HG03139 (cell line): ENCODE measurements around the gene TRO.

Experiments used
- ATAC-seq: cut with Tn5 transposase; IDR thresholded peaks from one replicate; pipeline ENCODE4 v1.9.1; 2021; ENCODE audit not compliant: unreplicated experiment

TRO gene, protein sequence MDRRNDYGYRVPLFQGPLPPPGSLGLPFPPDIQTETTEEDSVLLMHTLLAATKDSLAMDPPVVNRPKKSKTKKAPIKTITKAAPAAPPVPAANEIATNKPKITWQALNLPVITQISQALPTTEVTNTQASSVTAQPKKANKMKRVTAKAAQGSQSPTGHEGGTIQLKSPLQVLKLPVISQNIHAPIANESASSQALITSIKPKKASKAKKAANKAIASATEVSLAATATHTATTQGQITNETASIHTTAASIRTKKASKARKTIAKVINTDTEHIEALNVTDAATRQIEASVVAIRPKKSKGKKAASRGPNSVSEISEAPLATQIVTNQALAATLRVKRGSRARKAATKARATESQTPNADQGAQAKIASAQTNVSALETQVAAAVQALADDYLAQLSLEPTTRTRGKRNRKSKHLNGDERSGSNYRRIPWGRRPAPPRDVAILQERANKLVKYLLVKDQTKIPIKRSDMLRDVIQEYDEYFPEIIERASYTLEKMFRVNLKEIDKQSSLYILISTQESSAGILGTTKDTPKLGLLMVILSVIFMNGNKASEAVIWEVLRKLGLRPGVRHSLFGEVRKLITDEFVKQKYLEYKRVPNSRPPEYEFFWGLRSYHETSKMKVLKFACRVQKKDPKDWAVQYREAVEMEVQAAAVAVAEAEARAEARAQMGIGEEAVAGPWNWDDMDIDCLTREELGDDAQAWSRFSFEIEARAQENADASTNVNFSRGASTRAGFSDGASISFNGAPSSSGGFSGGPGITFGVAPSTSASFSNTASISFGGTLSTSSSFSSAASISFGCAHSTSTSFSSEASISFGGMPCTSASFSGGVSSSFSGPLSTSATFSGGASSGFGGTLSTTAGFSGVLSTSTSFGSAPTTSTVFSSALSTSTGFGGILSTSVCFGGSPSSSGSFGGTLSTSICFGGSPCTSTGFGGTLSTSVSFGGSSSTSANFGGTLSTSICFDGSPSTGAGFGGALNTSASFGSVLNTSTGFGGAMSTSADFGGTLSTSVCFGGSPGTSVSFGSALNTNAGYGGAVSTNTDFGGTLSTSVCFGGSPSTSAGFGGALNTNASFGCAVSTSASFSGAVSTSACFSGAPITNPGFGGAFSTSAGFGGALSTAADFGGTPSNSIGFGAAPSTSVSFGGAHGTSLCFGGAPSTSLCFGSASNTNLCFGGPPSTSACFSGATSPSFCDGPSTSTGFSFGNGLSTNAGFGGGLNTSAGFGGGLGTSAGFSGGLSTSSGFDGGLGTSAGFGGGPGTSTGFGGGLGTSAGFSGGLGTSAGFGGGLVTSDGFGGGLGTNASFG (N-terminal part only)

DNA sequence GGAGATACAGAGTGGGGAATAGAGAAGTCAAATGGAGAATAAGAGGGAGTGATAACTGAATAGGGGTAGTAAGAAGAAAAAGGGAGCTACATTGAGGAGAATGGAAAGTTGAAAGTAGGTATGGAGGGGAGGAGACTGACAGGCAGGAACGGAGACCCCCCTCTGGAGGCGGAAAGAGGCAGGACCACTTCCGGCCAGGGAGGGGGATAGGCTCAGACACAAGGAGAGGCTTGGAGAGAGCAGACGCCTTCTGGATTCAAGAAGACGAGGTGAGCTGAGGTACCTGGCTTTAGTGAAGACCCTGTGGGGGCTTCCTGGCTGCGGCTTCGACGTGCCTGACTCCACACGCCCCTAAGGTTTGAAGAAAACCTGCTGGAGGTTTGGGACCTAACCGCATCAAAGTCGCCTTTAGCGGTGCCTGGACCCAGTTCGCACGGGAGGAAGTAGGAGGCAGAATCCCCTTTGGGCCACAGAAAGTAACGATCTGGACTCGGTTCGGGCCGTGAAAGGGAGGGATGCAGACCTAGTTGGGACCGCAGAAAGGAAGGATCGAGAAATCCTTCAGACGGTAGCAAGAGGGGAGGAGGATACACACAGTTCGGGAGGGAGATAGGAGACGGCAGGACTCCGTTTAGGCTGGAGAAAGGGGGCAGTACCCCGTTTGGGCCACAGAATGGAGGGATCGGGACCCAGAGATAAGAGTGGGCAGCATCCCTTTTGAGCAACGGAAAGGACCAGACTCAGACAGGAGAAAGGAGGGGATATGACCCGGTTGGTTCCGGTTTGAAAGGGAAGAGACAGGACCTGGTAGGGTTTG lies at the start of gene TRO:
TSS of gene TRO (plus strand) at position 215 of the 817 bp plus-strand sequence. CDS start 1,423 bp downstream, outside the sequence.
- ATAC-seq, result no peak

DNA sequence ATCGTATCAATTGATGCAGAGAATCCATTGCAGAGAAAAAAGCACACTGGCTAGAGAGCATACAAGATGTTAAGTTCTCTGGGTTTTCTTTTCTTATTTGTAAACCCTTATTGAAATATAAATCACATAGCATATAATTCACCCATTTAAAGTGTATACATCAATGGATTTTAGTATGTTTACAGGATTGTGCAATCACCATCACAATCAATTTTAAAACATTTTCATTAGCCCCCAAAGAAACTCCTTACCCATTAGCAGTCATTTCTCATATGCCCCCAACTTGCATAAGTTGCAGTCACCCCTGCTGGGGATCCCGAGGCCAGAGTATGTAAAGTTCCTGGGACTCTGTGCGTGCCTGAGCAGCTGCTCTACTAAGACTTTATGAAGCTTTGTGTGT lies 34.9 kb upstream of the TRO start:
- no peak for ATAC-seq

DNA sequence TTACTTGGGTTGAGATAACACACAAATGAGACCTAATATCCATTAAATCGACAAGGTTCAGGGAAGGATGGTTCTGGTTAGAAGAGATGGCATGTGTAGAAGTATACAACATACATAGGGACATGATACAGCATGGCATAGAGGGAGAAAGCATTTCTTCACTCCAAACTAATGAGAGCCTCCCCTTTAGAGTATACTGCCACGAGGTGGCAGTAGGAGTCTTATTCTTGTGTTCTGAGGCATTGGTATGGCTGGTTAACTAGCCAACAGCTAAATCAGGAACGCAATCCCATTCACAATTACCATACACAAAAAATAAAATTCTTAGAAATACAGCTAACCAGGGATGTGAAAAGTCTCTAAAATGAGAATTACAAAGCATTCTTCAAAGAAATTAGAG lies 29.1 kb upstream of the TRO start:
- no peak for ATAC-seq

DNA sequence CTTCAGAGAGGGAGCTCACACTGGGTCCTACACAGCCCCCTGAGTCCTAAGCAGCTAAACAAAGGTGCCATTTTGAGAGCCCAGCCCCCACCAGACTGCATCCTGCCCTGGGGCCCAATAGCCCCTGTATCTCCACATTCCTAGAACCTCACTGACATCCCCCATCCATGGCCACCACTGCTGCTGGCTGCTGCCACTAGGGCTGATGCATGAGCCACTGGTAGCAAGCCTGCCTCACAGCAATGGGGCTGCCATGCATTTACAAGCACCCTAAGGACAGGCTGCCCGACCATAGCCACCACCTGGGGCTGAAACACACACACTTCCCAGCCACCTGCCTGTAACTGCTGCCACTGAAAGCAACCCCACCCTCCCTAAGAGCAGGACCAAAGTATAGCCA lies 26.5 kb upstream of the TRO start:
- ATAC-seq, result no peak

DNA sequence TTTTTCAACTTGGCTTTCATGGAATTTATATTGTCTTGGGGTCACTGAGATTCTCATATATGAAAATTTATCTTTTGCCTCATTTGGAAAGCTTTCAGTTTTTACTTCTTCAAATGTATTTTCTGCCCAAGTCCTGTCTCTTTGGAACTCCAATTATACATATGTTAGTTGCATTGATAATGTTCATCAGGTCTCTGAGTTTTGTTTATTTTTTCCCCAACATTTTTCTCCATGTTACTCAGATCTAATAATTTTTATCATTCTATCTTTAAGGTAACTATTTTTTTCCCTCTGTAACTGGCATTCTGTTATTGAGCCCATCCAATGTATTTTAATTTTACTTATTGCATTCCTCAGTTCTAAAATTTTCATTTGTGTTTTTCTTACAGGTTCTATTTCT lies 10.7 kb upstream of the TRO start:
- no peak for ATAC-seq

DNA sequence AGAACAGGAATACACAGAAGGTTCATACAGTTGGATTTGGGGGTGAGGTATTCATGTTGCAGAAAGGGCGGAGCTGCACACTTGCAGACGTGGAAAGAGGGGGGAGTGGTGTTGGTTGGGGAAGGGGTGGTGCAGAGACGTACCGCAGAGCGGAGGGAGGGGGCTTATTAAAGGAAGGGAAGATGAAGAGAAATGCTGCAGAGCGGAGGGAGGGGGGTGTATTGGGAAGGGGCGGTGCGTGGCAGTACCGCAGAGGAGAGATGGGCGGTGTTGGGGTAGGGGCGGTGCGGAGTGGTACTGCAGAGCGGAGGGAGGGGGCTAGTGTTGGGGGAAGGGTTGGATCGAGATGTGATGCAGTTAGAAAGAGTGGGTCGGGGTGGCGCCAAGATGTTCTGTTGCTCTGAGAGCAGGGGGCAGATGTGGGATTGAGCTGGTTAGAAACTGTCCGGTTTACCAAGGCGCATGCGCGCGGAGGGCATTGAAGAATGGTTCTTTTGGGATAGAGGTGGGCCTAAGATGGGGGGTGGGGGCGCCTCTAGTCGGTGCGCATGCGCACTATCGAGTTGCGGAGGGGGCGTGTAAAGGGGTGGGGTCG lies 900 bp downstream of the TRO start:
- no peak for ATAC-seq

DNA sequence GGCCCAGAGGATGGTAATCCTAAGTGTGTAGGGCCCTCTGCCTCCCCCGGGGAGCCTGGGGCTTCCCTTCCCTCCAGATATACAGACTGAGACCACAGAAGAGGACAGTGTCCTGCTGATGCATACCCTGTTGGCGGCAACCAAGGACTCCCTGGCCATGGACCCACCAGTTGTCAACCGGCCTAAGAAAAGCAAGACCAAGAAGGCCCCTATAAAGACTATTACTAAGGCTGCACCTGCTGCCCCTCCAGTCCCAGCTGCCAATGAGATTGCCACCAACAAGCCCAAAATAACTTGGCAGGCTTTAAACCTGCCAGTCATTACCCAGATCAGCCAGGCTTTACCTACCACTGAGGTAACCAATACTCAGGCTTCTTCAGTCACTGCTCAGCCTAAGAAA lies 1.9 kb downstream of the TRO start:
- ATAC-seq, result no peak

DNA sequence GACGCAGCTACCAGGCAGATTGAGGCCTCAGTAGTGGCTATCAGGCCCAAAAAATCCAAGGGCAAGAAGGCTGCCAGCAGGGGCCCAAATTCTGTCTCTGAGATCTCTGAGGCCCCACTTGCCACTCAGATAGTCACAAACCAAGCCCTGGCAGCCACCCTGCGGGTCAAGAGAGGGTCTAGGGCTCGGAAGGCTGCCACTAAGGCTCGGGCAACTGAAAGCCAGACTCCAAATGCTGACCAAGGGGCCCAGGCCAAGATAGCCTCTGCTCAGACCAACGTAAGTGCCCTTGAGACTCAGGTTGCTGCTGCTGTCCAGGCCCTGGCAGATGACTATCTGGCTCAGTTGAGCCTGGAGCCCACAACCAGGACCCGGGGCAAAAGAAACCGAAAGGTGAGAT lies 2.8 kb downstream of the TRO start:
- ATAC-seq, result no peak

DNA sequence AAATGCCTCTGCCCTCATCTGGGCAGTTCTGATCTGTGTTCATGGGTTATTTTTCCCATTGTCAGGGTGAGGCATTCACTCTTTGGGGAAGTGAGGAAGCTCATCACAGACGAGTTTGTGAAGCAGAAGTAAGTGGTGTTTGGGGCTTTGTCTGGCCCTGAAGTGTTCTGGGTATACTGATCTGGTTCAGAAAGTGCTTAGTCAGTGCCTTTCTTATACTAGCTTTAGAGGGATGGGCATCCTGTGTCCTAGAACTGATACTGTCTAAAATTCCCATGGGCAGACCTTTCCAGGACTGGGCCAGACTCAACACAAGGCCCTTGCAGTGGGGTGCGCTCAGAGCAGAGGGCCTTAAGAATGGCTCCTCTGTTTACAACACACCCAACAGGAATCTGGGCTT lies 6.4 kb downstream of the TRO start:
- no peak for ATAC-seq

DNA sequence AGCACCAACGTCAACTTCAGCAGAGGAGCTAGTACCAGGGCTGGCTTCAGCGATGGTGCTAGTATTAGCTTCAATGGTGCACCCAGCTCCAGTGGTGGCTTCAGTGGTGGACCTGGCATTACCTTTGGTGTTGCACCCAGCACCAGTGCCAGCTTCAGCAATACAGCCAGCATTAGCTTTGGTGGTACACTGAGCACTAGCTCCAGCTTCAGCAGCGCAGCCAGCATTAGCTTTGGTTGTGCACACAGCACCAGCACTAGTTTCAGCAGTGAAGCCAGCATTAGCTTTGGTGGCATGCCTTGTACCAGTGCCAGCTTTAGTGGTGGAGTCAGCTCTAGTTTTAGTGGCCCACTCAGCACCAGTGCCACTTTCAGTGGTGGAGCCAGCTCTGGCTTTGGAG lies 8.3 kb downstream of the TRO start:
- no peak for ATAC-seq

DNA sequence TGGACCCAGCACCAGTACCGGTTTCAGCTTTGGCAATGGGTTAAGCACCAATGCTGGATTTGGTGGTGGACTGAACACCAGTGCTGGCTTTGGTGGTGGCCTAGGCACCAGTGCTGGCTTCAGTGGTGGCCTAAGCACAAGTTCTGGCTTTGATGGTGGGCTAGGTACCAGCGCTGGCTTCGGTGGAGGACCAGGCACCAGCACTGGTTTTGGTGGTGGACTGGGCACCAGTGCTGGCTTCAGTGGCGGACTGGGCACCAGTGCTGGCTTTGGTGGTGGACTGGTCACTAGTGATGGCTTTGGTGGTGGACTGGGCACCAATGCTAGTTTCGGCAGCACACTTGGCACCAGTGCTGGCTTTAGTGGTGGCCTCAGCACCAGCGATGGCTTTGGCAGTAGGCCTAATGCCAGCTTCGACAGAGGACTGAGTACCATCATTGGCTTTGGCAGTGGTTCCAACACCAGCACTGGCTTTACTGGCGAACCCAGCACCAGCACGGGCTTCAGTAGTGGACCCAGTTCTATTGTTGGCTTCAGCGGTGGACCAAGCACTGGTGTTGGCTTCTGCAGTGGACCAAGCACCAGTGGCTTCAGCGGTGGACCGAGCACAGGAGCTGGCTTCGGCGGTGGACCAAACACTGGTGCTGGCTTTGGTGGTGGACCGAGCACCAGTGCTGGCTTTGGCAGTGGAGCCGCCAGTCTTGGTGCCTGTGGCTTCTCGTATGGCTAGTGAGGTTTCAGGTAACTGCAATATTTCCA lies 9.8 kb downstream of the TRO start:
- ATAC-seq, result no peak

DNA sequence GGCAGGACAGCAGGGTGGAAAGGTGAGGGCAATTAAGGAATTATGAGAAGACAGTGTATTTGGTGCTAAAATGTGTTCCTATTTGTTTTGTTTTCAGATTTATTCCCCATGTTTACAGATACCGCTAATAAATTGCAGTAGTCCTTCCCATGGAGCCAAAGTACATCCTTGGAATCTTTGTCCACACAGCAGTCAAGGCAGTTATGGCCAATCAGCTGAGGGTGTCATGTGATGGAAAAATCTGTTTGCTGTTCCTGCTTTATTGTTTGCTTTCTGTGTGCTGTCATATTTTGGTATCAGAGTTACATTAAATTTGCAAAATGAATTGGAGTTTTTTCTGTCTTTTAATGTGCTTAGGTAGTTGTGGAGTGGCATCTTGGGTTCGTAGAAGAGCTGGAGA lies 10.5 kb downstream of the TRO start:
- no peak for ATAC-seq

DNA sequence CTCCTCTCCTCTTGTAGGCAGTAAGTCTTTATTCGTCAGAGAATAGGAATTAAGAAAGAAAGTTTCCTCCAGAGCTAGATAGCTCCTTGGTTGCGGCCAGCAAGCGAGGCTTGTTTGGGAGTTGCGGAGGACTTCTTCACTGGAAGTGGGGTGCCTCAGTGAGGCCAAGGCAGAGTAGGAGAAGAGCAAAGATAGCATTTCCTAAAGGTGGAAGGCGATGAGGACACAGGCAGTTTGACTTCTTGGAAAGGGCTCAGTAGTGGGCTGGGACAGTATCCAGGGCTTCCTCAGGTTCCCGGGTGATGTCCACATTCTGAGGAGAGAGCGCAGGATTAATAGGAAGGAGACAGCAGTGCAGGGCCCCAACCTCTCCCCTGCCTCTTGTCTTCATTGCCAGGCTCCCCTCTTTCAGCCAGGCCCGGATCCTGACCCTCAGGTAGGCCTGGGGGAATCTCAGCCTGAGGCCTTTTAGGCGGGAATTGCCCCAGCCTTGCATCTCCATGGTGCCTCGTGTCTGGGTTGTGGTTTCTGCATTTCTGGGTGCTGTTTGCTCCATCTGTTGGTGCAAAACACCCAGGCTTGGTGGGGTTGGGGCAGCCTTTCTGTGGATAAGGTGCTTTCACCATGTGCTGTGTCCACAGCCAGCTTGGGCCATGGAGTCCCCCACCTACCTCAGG lies 12.7 kb downstream of the TRO start:
- no peak for ATAC-seq

DNA sequence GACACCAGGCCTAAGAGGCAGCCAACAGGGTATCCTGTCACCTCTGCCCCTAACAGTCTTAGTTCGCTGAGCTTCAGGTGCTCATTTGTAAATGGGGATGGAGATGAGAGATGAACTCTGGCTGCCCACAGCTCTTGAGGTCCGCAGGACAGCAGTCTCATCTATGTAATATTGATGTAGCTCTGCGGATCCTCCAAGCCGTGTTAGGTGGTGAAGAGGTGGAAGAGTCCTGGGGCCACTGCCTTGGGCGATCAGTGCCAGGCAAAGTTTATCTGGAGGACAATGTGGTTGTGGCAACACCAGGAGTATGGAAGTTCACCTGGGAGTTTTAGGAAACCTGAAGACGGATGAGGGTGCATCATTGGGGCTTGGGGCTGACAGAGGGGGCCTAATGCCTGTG lies 13.4 kb downstream of the TRO start:
- no peak for ATAC-seq

DNA sequence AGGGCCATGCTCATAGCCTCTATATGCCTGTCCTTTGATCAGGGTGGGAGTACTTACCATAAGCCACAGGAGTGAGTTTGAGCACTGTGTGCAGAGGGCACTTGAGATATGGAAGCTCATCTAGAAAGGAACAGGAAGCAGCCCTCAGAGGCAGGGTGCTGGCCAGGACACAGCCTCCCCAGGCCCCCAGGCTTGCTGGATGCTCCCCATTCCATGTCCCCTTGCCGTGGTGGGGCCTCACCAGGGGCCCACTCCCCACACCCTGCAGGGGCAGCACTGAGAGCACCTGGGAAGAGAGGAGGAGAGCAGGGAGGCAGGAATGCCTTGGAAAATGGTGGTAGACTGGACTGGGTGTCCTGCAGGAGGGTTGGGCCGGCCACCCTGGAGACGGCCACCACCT lies 14.3 kb downstream of the TRO start:
- ATAC-seq, result no peak

DNA sequence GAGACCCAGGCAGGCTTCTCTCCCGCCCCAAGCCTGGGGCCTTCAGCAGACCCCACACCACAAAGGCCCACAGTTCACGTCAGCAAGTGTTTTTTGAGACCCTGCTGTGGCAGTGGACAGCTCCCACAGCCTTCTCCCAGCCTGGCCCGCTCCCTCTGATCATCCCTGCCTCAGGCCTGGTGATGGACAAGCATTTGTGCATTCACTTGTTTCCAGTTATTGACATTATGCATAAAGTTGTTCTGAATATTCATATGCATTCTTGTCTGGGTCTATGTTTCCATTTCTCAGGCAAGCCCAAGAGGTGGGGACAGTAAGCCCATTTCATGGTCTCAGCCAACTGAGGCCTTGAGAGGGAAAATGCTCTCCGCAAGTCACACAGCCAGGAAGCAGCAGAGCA lies 14.7 kb downstream of the TRO start:
- no peak for ATAC-seq

DNA sequence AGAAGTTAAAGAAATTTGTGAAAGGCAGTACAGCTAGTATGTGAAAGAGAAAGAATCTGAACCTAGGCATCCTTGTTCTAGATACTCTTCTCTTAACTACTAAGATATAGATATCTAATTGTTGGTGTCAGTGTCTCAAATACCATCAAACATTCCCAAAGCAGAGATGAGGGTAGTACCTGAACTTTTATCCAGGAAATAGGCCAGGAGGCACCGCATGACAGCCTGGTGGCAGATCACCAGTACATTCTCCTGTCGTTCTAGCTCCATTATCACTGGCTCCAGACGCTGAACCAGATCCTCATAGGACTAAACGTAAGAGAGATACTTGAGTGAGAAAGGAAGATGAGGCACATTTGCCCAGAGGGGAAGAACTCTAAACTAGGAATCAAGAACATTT lies 16.8 kb downstream of the TRO start:
- no peak for ATAC-seq

DNA sequence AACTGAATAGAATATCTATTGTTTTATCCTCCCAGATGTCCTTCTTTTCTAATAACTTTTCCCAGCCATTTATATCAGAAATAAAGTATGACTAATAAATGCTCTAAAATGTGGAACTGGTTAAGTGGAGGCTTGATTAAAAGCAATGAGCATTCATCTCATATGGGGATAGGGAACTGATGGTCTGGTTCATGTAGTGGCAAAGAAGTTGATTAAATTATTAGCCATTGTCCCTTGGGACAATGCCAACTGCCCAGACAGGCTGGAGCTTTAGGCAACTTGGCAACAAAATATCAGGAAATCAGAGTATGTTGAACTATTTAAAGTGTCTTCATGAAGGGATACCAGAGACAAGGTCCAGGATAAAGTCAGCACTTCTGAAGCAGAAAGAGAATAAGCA lies 24.2 kb downstream of the TRO start:
- ATAC-seq, result no peak

DNA sequence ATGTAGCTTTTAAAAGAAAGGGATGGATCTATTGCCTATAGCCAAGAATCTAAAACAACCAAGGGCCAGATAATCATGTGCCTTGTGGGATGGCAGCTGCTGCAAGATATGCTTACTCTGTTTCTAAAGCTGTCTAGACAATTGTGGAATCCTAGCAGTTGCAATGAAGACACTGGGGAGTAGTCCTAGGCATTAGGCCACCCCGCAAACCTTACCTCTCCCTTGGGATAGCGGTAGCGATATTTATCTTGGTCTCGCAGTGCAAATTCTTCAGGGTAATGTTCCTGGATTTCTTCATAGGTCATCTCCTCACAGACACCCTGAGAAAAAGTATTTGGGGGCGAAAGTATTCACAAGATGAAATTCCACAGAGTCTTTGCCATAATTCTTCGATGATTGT lies 24.6 kb downstream of the TRO start:
- ATAC-seq, result no peak
